Neural progenitor cell (in vitro differentiated cells): ENCODE measurements around the gene PDCD11. TPM values are rescaled to one million over a fixed set of nuclear protein-coding genes. Genes with fewer than 3 reads are reported as not detected.

Experiments used
- DNase-seq: peaks from one replicate; pipeline ENCODE4 v3.0.0-alpha.2; 2016; ENCODE audit warnings: low spot score
- H2AFZ ChIP-seq: fragments of 200-600 bp; sonication (generic); replicated peaks from 2 replicates; pipeline ENCODE4 v1.6.1; 2016; ENCODE audit warnings: antibody characterized with exemption
- H3F3A ChIP-seq: fragments of 200-600 bp; sonication (generic); 2 replicates; pipeline ENCODE4 v1.6.1; 2016; ENCODE audit warnings: antibody characterized with exemption, low read depth
- H3K27ac ChIP-seq: fragments of 200-600 bp; sonication (generic); 2 replicates; pipeline ENCODE4 v1.5.1; 2016; ENCODE audit warnings: mild to moderate bottlenecking
- H3K27me3 ChIP-seq: fragments of 200-600 bp; sonication (generic); 2 replicates; pipeline ENCODE4 v1.6.1; 2016; ENCODE audit warnings: mild to moderate bottlenecking, moderate library complexity
- H3K36me3 ChIP-seq: fragments of 200-600 bp; sonication (generic); 2 replicates; pipeline ENCODE4 v1.5.1; 2016
- H3K4me1 ChIP-seq: fragments of 200-600 bp; sonication (generic); 2 replicates; pipeline ENCODE4 v1.6.1; 2016; ENCODE audit warnings: mixed run types
- H3K4me2 ChIP-seq: fragments of 200-600 bp; sonication (generic); 2 replicates; pipeline ENCODE4 v1.6.1; 2016
- H3K4me3 ChIP-seq: fragments of 200-600 bp; sonication (generic); 2 replicates; pipeline ENCODE4 v1.5.1; 2016
- H3K79me2 ChIP-seq: fragments of 200-600 bp; sonication (generic); 2 replicates; pipeline ENCODE4 v1.6.1; 2016; ENCODE audit warnings: low read depth
- H3K9ac ChIP-seq: fragments of 200-600 bp; sonication (generic); 2 replicates; pipeline ENCODE4 v1.6.1; 2016
- H3K9me3 ChIP-seq: fragments of 200-600 bp; sonication (generic); 2 replicates; pipeline ENCODE4 v1.5.1; 2016; ENCODE audit warnings: low read depth
- H4K20me1 ChIP-seq: fragments of 200-600 bp; sonication (generic); 2 replicates; pipeline ENCODE4 v1.6.1; 2016; ENCODE audit warnings: low read depth
- H3K27ac Mint-ChIP-seq: 3 replicates; pipeline ENCODE4 v1.8.0; 2021; ENCODE audit warnings: mixed read lengths
- H3K27me3 Mint-ChIP-seq: 2 replicates; pipeline ENCODE4 v1.8.0; 2022; ENCODE audit warnings: low read depth, mild to moderate bottlenecking, inconsistent platforms, moderate library complexity, mixed read lengths; ENCODE audit not compliant: insufficient read depth
- H3K36me3 Mint-ChIP-seq: 3 replicates; pipeline ENCODE4 v1.8.0; 2021; ENCODE audit warnings: mixed read lengths
- H3K4me1 Mint-ChIP-seq: 3 replicates; pipeline ENCODE4 v1.8.0; 2021; ENCODE audit warnings: mixed read lengths
- H3K4me3 Mint-ChIP-seq: 3 replicates; pipeline ENCODE4 v1.8.0; 2021; ENCODE audit warnings: mild to moderate bottlenecking, moderate library complexity, mixed read lengths
- H3K9me3 Mint-ChIP-seq: 3 replicates; pipeline ENCODE4 v1.8.0; 2020; ENCODE audit warnings: mixed read lengths
- EZH2 ChIP-seq: fragments of 200-600 bp; sonication (generic); IDR thresholded peaks from 2 replicates; pipeline ENCODE4 v1.6.1; 2017; ENCODE audit warnings: antibody characterized with exemption, mild to moderate bottlenecking, moderate library complexity
- EZH2phosphoT487 ChIP-seq: fragments of 200-600 bp; sonication (generic); IDR thresholded peaks from 2 replicates; pipeline ENCODE4 v1.6.1; 2017; ENCODE audit warnings: antibody characterized with exemption
- total RNA-seq: library from RNA; depleted of rRNA; stranded (reverse); fragments of >200 nt; gene quantifications from 2 replicates; pipeline ENCODE4 v1.2.3, GENCODE V29; 2015; ENCODE audit warnings: low replicate concordance
- TF ChIP-seq, protein P1 (sequence below): fragments of 200-600 bp; sonication (generic); IDR thresholded peaks from 2 replicates; pipeline ENCODE4 v1.5.1; 2017; ENCODE audit warnings: antibody characterized with exemption, mild to moderate bottlenecking

PDCD11 gene
- total RNA-seq, 1 donor from 2014 or later, result 42.8 TPM

DNA sequence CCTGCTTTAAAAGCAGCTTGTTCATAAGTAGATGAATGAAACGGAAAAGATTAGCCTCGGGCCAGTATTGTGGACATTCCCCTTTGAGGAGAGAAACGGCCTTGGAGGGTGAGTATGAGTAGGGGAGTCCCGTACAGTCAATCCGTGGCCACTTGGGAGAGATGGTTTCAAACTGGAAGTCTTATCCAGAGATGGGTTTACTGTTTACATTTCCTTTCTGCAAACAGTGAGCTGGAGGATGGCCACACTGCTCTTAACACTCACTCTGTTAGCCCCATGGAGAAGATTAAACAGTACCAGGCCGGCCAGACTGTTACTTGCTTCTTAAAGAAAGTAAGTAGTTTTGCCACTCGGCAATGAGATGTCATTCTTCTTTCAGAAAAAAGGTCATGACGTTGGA lies 35.5 kb downstream of the PDCD11 start:
- no peaks in the 10 kb centered on the region for H3K27me3 ChIP-seq
- Mint-ChIP-seq H3K9me3 (no peaks in the 10 kb centered on the region), H3K27ac (no peak overlapping the region), H3K4me3 (no peak overlapping the region), H3K4me1 (no peaks in the 10 kb centered on the region), H3K27me3 (peaks cover 2% of the 10 kb centered on the region), H3K36me3 (peaks cover 29% of the 10 kb centered on the region)
- no peak overlapping the region for H2AFZ ChIP-seq
- H3K4me1 ChIP-seq, result no peaks in the 10 kb centered on the region
- H3K79me2 ChIP-seq, result no peaks in the 10 kb centered on the region
- TF ChIP-seq EZH2phosphoT487 (no peak), EZH2 (no peak)
- TF ChIP-seq, protein P1, sequence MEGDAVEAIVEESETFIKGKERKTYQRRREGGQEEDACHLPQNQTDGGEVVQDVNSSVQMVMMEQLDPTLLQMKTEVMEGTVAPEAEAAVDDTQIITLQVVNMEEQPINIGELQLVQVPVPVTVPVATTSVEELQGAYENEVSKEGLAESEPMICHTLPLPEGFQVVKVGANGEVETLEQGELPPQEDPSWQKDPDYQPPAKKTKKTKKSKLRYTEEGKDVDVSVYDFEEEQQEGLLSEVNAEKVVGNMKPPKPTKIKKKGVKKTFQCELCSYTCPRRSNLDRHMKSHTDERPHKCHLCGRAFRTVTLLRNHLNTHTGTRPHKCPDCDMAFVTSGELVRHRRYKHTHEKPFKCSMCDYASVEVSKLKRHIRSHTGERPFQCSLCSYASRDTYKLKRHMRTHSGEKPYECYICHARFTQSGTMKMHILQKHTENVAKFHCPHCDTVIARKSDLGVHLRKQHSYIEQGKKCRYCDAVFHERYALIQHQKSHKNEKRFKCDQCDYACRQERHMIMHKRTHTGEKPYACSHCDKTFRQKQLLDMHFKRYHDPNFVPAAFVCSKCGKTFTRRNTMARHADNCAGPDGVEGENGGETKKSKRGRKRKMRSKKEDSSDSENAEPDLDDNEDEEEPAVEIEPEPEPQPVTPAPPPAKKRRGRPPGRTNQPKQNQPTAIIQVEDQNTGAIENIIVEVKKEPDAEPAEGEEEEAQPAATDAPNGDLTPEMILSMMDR, result no peak
- no peak for DNase-seq
- no peaks in the 10 kb centered on the region for H3F3A ChIP-seq
- peaks cover 17% of the 10 kb centered on the region for H3K36me3 ChIP-seq
- no peak overlapping the region for H3K27ac ChIP-seq
- H3K9ac ChIP-seq, result no peak overlapping the region
- no peaks in the 10 kb centered on the region for H4K20me1 ChIP-seq
- H3K4me3 ChIP-seq, result no peak overlapping the region
- H3K9me3 ChIP-seq, result no peaks in the 10 kb centered on the region
- no peak overlapping the region for H3K4me2 ChIP-seq

DNA sequence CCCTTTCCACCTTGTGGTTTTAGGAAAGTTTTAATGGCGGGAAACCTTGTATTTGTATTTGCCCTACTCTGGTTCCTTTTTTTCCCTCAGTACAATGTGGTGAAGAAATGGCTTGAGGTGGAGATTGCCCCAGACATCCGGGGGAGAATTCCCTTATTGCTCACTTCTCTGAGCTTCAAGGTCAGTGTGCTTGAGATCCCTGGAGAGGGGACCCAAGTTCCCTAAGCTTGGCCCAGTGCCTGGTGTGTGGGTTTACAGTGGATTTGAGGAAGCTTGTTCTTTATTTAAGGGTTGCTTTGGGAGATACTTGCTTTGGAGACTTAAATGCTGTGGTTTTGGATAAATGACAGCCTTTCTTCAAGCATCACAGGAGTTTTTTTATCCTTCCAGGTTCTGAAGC lies 37.4 kb downstream of the PDCD11 start:
- H3K4me2 ChIP-seq, result no peak overlapping the region
- no peak overlapping the region for H3K27ac ChIP-seq
- no peaks in the 10 kb centered on the region for H3K4me1 ChIP-seq
- TF ChIP-seq, protein P1, result no peak
- no peak for TF ChIP-seq EZH2
- no peak for TF ChIP-seq EZH2phosphoT487
- no peak overlapping the region for H3K4me3 Mint-ChIP-seq
- DNase-seq, result no peak
- peaks cover 36% of the 10 kb centered on the region for H3K36me3 Mint-ChIP-seq
- H3K4me3 ChIP-seq, result no peak overlapping the region
- no peaks in the 10 kb centered on the region for H3K9me3 Mint-ChIP-seq
- no peaks in the 10 kb centered on the region for H3K79me2 ChIP-seq
- peaks cover 2% of the 10 kb centered on the region for H3K27me3 Mint-ChIP-seq
- H3K27me3 ChIP-seq, result no peaks in the 10 kb centered on the region
- H4K20me1 ChIP-seq, result no peaks in the 10 kb centered on the region
- no peak overlapping the region for H3K9ac ChIP-seq
- no peaks in the 10 kb centered on the region for H3K4me1 Mint-ChIP-seq
- H3F3A ChIP-seq, result no peaks in the 10 kb centered on the region
- H3K36me3 ChIP-seq, result peaks cover 12% of the 10 kb centered on the region
- H3K9me3 ChIP-seq, result no peaks in the 10 kb centered on the region
- no peak overlapping the region for H3K27ac Mint-ChIP-seq
- no peak overlapping the region for H2AFZ ChIP-seq

- no peak for DNase-seq
- Mint-ChIP-seq H3K4me3 (no peak overlapping the region), H3K9me3 (no peaks in the 10 kb centered on the region), H3K27ac (peak overlapping the region; percentile 9), H3K27me3 (peaks cover 3% of the 10 kb centered on the region), H3K36me3 (peaks cover 36% of the 10 kb centered on the region), H3K4me1 (no peaks in the 10 kb centered on the region)
- Histone ChIP-seq H3K4me2 (no peak overlapping the region), H3K27me3 (no peaks in the 10 kb centered on the region), H4K20me1 (no peaks in the 10 kb centered on the region), H3K9ac (no peak overlapping the region), H3K79me2 (no peaks in the 10 kb centered on the region), H3K4me1 (no peaks in the 10 kb centered on the region), H2AFZ (no peak overlapping the region), H3K4me3 (no peak overlapping the region), H3K9me3 (no peaks in the 10 kb centered on the region), H3F3A (no peaks in the 10 kb centered on the region), H3K36me3 (no peaks in the 10 kb centered on the region), H3K27ac (no peak overlapping the region)
- TF ChIP-seq EZH2phosphoT487, result no peak
- no peak for TF ChIP-seq EZH2
- TF ChIP-seq, protein P1, result no peak
Observed at GRCh38 chr10:103439776-103440175, 43.4 kb downstream of the PDCD11 start.
